Thyroid gland (tissue), 4 donors: Measurements from ENCODE around the gene FNDC5.
"Not testable (repeated sequence)": the region's sequence is repeated elsewhere in the genome, so short reads cannot be mapped to it uniquely, and the experiment has no call there.

Experiments used
- CTCF ChIP-seq, 6 experiments: fragments of 200-600 bp in 3 of 6; fragments of 450-650 bp in 3 of 6; sonication (generic) in 3 of 6; IDR thresholded peaks; one replicate each; pipeline ENCODE4 v1.5.1; 2016 to 2019; ENCODE audit warnings: antibody characterized with exemption in 6 of 6, mild to moderate bottlenecking in 2 of 6, inconsistent platforms in 1 of 6, moderate library complexity in 1 of 6
- POLR2A ChIP-seq, 2 donors: fragments of 450-650 bp; IDR thresholded peaks; one replicate each; pipeline ENCODE4 v1.6.1; 2017; ENCODE audit warnings: antibody characterized with exemption in 2 of 2, mild to moderate bottlenecking in 2 of 2, moderate library complexity in 1 of 2

- TF ChIP-seq CTCF, POLR2A (IDR thresholded peaks at IDR 0.05): not testable (repeated sequence)
These were observed 34.9 kb upstream of the FNDC5 start for GRCh38 chr1:32905588-32905987.
